IMR-90 (cell line): ENCODE data around the gene LIPK. TPM values are rescaled to one million over a fixed set of nuclear protein-coding genes. Genes with fewer than 3 reads are reported as not detected.

ENCODE experiments used
- ATAC-seq: fragments of 200-7000 bp; cut with Tn5 transposase; 2 replicates; pipeline ENCODE4 v1.9.1; 2020; ENCODE audit warnings: low read depth, mild to moderate bottlenecking, moderate library complexity
- BruUV-seq: library from RNA; stranded (reverse); fragments of 400-500 nt; replicated peaks from 2 replicates; lab custom pipeline; 2021; lab: Mats Ljungman, UMichigan
- CTCF ChIA-PET: fragments of 300-600 bp; formaldehyde crosslinking; extraction: SDS; loops from one replicate; lab custom pipeline; 2021; ENCODE audit warnings: antibody characterized with exemption; lab: Yijun Ruan, JAX
- POLR2A ChIA-PET: fragments of 300-600 bp; sonication (Branson Sonifier 250); formaldehyde crosslinking; loops from one replicate; lab custom pipeline; 2022; ENCODE audit warnings: antibody characterized with exemption; ENCODE audit not compliant: unreplicated experiment; lab: Charles Lee
- DNase-seq: peaks from one replicate; pipeline ENCODE4 v3.0.0; 2013
- H2AFZ ChIP-seq: replicated peaks from 2 replicates; pipeline ENCODE3; 2013; ENCODE audit warnings: low read length, mild to moderate bottlenecking; ENCODE audit not compliant: poor library complexity
- H2AK5ac ChIP-seq: 2 replicates; pipeline ENCODE4 v1.6.1; 2013; ENCODE audit warnings: low read depth, low read length, inconsistent platforms
- H2AK9ac ChIP-seq: replicated peaks from 2 replicates; pipeline ENCODE3; 2013; ENCODE audit warnings: mild to moderate bottlenecking, low read depth, low read length, moderate library complexity; ENCODE audit not compliant: poor library complexity
- H2BK120ac ChIP-seq: 2 replicates; pipeline ENCODE4 v1.6.1; 2013; ENCODE audit warnings: low read depth, low read length, inconsistent platforms
- H2BK15ac ChIP-seq: 3 replicates; pipeline ENCODE4 v1.6.1; 2013; ENCODE audit warnings: low read depth, low read length, inconsistent platforms
- H2BK20ac ChIP-seq: 2 replicates; pipeline ENCODE4 v1.6.1; 2013; ENCODE audit warnings: low read depth, mild to moderate bottlenecking, inconsistent platforms, low read length, moderate library complexity
- H2BK5ac ChIP-seq: 2 replicates; pipeline ENCODE4 v1.6.1; 2013; ENCODE audit warnings: mild to moderate bottlenecking, low read depth, low read length, inconsistent platforms; ENCODE audit not compliant: poor library complexity, severe bottlenecking
- H3K14ac ChIP-seq: replicated peaks from 2 replicates; pipeline ENCODE4 v1.6.1; 2013; ENCODE audit warnings: low read depth, low read length, inconsistent platforms
- H3K18ac ChIP-seq: 2 replicates; pipeline ENCODE4 v1.6.1; 2013; ENCODE audit warnings: low read depth, low read length, control low read depth
- H3K23ac ChIP-seq: 2 replicates; pipeline ENCODE4 v1.6.1; 2013; ENCODE audit warnings: low read depth, low read length, inconsistent platforms
- H3K27ac ChIP-seq: 2 replicates; pipeline ENCODE4 v1.5.1; 2013; ENCODE audit warnings: mild to moderate bottlenecking, control low read depth, low read length; ENCODE audit not compliant: insufficient read depth
- H3K27me3 ChIP-seq: 2 replicates; pipeline ENCODE4 v1.6.1; 2013; ENCODE audit warnings: low read length; ENCODE audit not compliant: control insufficient read depth, insufficient read depth
- H3K36me3 ChIP-seq: 2 replicates; pipeline ENCODE4 v1.6.1; 2013; ENCODE audit warnings: low read length, mixed read lengths; ENCODE audit not compliant: control insufficient read depth, insufficient read depth
- H3K4ac ChIP-seq: 2 replicates; pipeline ENCODE4 v1.6.1; 2013; ENCODE audit warnings: low read depth, low read length, inconsistent platforms
- H3K4me1 ChIP-seq: 2 replicates; pipeline ENCODE4 v1.6.1; 2013; ENCODE audit warnings: low read length, mixed read lengths; ENCODE audit not compliant: control insufficient read depth, insufficient read depth
- H3K4me2 ChIP-seq: 2 replicates; pipeline ENCODE4 v1.6.1; 2013; ENCODE audit warnings: low read depth, mild to moderate bottlenecking, control low read depth, low read length, moderate library complexity
- H3K4me3 ChIP-seq: 2 replicates; pipeline ENCODE4 v1.5.1; 2013; ENCODE audit warnings: low read depth, mild to moderate bottlenecking, control low read depth, low read length, moderate library complexity; ENCODE audit not compliant: insufficient read depth
- H3K56ac ChIP-seq: 2 replicates; pipeline ENCODE4 v1.6.1; 2013; ENCODE audit warnings: low read length, inconsistent platforms; ENCODE audit not compliant: insufficient read depth; ENCODE audit errors: extremely low read depth
- H3K79me1 ChIP-seq, 2 experiments: 2 replicates each; pipeline ENCODE4 v1.6.1; 2013; ENCODE audit warnings: low read length in 2 of 2, inconsistent platforms in 1 of 2, low read depth in 1 of 2
- H3K9ac ChIP-seq: 2 replicates; pipeline ENCODE4 v1.6.1; 2013; ENCODE audit warnings: low read depth, low read length, control low read depth
- H3K9me1 ChIP-seq: 2 replicates; pipeline ENCODE4 v1.6.1; 2013; ENCODE audit warnings: low read length, inconsistent platforms; ENCODE audit not compliant: insufficient read depth
- H3K9me3 ChIP-seq: 2 replicates; pipeline ENCODE4 v1.6.1; 2013; ENCODE audit warnings: low read length; ENCODE audit not compliant: control insufficient read depth, insufficient read depth
- H4K20me1 ChIP-seq: 2 replicates; pipeline ENCODE4 v1.6.1; 2013; ENCODE audit warnings: low read length, inconsistent platforms; ENCODE audit not compliant: insufficient read depth
- H4K5ac ChIP-seq: 2 replicates; pipeline ENCODE4 v1.6.1; 2013; ENCODE audit warnings: mild to moderate bottlenecking, low read depth, low read length, control low read depth
- H4K8ac ChIP-seq, 2 experiments: 2 replicates each; pipeline ENCODE4 v1.6.1; 2013; ENCODE audit warnings: low read depth in 2 of 2, low read length in 2 of 2, control low read depth in 1 of 2, inconsistent platforms in 1 of 2
- H4K91ac ChIP-seq: 2 replicates; pipeline ENCODE4 v1.6.1; 2013; ENCODE audit warnings: low read depth, low read length, inconsistent platforms; ENCODE audit not compliant: insufficient read depth
- BHLHE40 ChIP-seq: fragments of 150-350 bp; IDR thresholded peaks from 2 replicates; pipeline ENCODE4 v1.6.1; 2016; ENCODE audit warnings: mild to moderate bottlenecking, low read depth, low read length
- CEBPB ChIP-seq: IDR thresholded peaks from 2 replicates; pipeline ENCODE4 v1.6.1; 2012; ENCODE audit warnings: low read depth, low read length, improper control_type of control experiment
- CHD1 ChIP-seq: IDR thresholded peaks from 2 replicates; pipeline ENCODE4 v1.6.1; 2012; ENCODE audit warnings: low read depth, low read length, improper control_type of control experiment
- FOS ChIP-seq: fragments of 150-350 bp; IDR thresholded peaks from 2 replicates; pipeline ENCODE4 v1.6.1; 2016; ENCODE audit warnings: low read depth, low read length
- MAFK ChIP-seq: IDR thresholded peaks from 2 replicates; pipeline ENCODE4 v1.6.1; 2012; ENCODE audit warnings: low read depth, low read length, improper control_type of control experiment
- MAZ ChIP-seq: IDR thresholded peaks from 2 replicates; pipeline ENCODE4 v1.6.1; 2012; ENCODE audit warnings: low read depth, mild to moderate bottlenecking, low read length, improper control_type of control experiment, moderate library complexity, borderline replicate concordance
- NFE2L2 ChIP-seq: fragments of 150-350 bp; IDR thresholded peaks from 2 replicates; pipeline ENCODE4 v1.6.1; 2016; ENCODE audit warnings: low read depth, mild to moderate bottlenecking, low read length
- POLR2A ChIP-seq: IDR thresholded peaks from 2 replicates; pipeline ENCODE4 v1.6.1; 2012; ENCODE audit warnings: mild to moderate bottlenecking, low read depth, low read length
- RCOR1 ChIP-seq: IDR thresholded peaks from 2 replicates; pipeline ENCODE4 v1.6.1; 2012; ENCODE audit warnings: mild to moderate bottlenecking, low read length, improper control_type of control experiment; ENCODE audit not compliant: insufficient replicate concordance
- SMC3 ChIP-seq: fragments of 150-350 bp; IDR thresholded peaks from 2 replicates; pipeline ENCODE4 v1.6.1; 2016; ENCODE audit warnings: low read depth, mild to moderate bottlenecking, antibody characterized with exemption, low read length, moderate library complexity
- dilution Hi-C: fragments of 300-500 bp; cut with HindIII; formaldehyde crosslinking; loops from one replicate; pipeline ENCODE4 v1.14.3; 2018; ENCODE audit warnings: low sequenced_read_pairs; ENCODE audit not compliant: unreplicated experiment
- in situ Hi-C: fragments of 300-500 bp; cut with MboI; formaldehyde crosslinking; loops from 3 replicates; pipeline ENCODE4 v1.14.3; 2019; ENCODE audit warnings: low sequenced_read_pairs, inconsistent platforms, mixed read lengths
- intact Hi-C: fragments of 100-400 bp; cut with micrococcal nuclease; formaldehyde crosslinking; loops from 2 replicates; pipeline ENCODE4 v1.10.0; 2022
- polyA plus RNA-seq, 3 experiments: library from polyadenylated mRNA; depleted of rRNA; stranded (reverse); fragments of >200 nt; gene quantifications; 2 replicates each; pipeline ENCODE4 v1.2.3, GENCODE V29; 2012; ENCODE audit warnings: low replicate concordance in 1 of 3
- total RNA-seq: library from RNA; depleted of rRNA; stranded (reverse); fragments of >200 nt; gene quantifications from 2 replicates; pipeline ENCODE4 v1.2.3, GENCODE V29; 2012
- TF ChIP-seq, protein P1 (sequence below): fragments of 150-350 bp; IDR thresholded peaks from 2 replicates; pipeline ENCODE4 v1.6.1; 2016; ENCODE audit warnings: low read depth, mild to moderate bottlenecking, low read length, moderate library complexity, borderline replicate concordance
- TF ChIP-seq, protein P2 (sequence below): conservative IDR thresholded peaks from 2 replicates; pipeline ENCODE4 v1.5.1; 2012; ENCODE audit warnings: mild to moderate bottlenecking, low read depth, low read length, improper control_type of control experiment

Gene LIPK
- total and polyA plus RNA-seq, 2 of the 4 experiments (the other 2 are of a cell fraction), result not detected

DNA sequence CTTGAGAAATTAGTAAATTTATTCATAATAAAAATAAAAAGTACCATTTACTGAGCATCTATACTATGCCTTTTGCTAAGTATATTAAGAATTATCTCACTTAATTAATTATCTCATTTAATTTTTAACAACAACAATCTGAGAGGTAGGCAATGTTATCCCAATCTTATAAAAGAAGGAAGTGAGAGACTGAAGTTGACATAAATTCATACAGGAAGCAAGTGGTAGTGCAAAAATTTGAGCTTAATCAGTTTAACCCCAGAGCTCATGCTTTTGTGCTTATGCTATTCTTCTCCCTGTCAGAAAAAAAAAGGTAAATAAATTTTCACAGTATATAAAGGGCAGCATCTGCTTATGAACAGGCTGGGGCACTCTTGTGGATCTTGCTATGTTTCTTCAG is 44.5 kb upstream of the LIPK start:
- Histone ChIP-seq H4K5ac (no peak overlapping the region), H3K9me1 (no peaks in the 10 kb centered on the region), H3K4ac (no peak overlapping the region), H3K9me3 (no peaks in the 10 kb centered on the region), H3K27ac (no peak overlapping the region), H2AK9ac (no peak overlapping the region), H3K56ac (no peak overlapping the region), H2BK20ac (no peak overlapping the region), H3K4me1 (peaks cover 5% of the 10 kb centered on the region), H3K18ac (no peak overlapping the region), H3K9ac (no peak overlapping the region), H2BK120ac (no peak overlapping the region), H3K27me3 (no peaks in the 10 kb centered on the region), H3K14ac (no peak overlapping the region), H2AFZ (no peak overlapping the region), H3K4me3 (no peak overlapping the region), H4K20me1 (no peaks in the 10 kb centered on the region), H3K23ac (no peak overlapping the region), H4K8ac (no peak overlapping the region), H2AK5ac (no peak overlapping the region), H3K4me2 (no peak overlapping the region), H3K36me3 (no peaks in the 10 kb centered on the region), H2BK5ac (no peak overlapping the region), H2BK15ac (no peak overlapping the region), H3K79me1 (no peaks in the 10 kb centered on the region), H4K91ac (no peak overlapping the region)
- intact Hi-C loops (no loop called here), dilution Hi-C loops (no loop called here), in situ Hi-C loops (no loop called here)
- BruUV-seq, result no TSS peak
- CTCF ChIA-PET, result interaction anchor here (0.6 to 1.4 kb wide), 2 partner anchors 15 to 39 kb away, joined by 3 to 4 read pairs; no protein-coding TSS in a partner anchor
- POLR2A ChIA-PET, result no interaction called here
- TF ChIP-seq POLR2A (no peak), BHLHE40 (no peak), SMC3 (no peak), CEBPB (no peak), MAFK (no peak), FOS (no peak), MAZ (no peak), NFE2L2 (no peak), RCOR1 (no peak), CHD1 (no peak)
- TF ChIP-seq, protein P1, sequence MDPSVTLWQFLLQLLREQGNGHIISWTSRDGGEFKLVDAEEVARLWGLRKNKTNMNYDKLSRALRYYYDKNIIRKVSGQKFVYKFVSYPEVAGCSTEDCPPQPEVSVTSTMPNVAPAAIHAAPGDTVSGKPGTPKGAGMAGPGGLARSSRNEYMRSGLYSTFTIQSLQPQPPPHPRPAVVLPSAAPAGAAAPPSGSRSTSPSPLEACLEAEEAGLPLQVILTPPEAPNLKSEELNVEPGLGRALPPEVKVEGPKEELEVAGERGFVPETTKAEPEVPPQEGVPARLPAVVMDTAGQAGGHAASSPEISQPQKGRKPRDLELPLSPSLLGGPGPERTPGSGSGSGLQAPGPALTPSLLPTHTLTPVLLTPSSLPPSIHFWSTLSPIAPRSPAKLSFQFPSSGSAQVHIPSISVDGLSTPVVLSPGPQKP, result no peak
- TF ChIP-seq, protein P2, sequence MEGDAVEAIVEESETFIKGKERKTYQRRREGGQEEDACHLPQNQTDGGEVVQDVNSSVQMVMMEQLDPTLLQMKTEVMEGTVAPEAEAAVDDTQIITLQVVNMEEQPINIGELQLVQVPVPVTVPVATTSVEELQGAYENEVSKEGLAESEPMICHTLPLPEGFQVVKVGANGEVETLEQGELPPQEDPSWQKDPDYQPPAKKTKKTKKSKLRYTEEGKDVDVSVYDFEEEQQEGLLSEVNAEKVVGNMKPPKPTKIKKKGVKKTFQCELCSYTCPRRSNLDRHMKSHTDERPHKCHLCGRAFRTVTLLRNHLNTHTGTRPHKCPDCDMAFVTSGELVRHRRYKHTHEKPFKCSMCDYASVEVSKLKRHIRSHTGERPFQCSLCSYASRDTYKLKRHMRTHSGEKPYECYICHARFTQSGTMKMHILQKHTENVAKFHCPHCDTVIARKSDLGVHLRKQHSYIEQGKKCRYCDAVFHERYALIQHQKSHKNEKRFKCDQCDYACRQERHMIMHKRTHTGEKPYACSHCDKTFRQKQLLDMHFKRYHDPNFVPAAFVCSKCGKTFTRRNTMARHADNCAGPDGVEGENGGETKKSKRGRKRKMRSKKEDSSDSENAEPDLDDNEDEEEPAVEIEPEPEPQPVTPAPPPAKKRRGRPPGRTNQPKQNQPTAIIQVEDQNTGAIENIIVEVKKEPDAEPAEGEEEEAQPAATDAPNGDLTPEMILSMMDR, result no peak
- ATAC-seq (no peak), DNase-seq (no peak)
